ENCODE measurements around the gene CCNI2.

CCNI2 gene

GRCh38 chr5:132750471-132751230 is 3.4 kb downstream of the CCNI2 start:
- DNase-seq = no peak

DNA sequence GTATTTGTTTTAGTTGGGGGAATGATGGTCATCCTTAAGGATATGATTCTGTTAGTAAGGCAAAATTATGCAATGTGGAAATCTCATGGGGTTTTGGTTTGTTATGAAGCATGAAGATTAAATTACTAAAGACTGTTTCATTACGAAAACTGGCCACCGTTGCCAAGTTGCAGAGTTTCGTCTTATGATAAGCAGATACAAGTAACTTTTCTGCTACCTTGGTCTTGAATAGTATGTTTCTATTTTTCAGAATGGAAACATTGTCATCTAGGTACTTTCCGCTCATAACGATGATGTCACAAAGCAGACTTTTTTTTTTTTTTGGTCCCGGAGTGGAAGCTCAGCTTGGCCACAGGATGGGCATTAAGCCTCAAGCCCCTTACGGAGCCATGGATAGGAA is 4.2 kb downstream of the CCNI2 start:
- DNase-seq = no peak

DNA sequence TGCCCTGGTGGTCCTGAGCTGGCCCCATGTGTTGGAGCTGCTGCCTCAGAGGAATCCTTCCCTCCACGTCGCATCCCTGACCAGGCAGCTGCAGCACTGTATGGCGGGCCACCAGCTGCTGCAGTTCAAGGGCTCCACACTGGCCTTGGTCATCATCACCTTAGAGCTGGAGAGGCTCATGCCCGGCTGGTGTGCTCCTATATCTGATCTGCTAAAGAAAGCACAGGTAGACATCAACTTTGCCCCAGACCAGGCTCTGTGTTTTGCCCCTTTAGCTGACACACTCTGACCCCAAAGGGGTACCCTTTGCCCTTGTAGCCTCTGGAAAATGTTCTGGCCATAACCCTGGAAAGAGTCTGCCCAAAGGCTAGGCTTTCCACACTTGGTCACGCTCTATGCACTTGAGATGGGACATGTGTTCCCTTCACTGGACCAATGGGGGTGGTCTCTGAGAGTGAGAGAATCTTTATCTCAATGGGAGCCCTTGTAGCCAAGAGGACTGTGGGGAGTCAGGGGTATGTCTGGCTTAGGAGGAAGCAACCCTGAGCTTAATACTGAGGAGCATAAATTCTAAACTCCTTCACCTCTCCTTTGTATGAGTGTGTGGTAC is 4.8 kb downstream of the CCNI2 start:
- no peak for DNase-seq

DNA sequence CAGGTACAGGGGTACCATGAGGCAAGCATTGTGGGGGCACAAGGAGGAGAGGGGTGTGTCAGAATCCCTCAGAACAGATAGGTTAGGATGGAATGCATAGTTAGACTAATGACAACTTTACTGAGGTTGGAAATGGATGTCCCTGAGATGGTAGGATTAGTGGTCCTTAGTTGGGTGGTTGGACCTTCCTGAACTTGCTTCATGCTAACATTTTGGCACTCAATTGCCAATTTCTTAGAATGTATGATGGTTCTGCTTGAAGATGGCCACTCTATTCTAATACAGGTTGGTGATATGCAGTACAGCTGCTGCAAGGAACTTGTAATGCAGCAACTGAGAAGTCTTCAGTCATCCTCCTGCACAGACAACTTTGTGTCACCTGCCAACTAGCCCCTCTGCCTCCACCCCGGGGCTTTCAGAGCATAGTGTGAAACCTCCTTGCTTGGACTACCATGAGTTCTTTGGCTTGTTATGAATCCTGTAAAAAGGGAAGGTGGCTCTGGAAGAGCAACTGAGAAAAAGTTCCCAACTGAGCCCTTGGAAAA is 5.4 kb downstream of the CCNI2 start:
- DNase-seq = no peak

DNA sequence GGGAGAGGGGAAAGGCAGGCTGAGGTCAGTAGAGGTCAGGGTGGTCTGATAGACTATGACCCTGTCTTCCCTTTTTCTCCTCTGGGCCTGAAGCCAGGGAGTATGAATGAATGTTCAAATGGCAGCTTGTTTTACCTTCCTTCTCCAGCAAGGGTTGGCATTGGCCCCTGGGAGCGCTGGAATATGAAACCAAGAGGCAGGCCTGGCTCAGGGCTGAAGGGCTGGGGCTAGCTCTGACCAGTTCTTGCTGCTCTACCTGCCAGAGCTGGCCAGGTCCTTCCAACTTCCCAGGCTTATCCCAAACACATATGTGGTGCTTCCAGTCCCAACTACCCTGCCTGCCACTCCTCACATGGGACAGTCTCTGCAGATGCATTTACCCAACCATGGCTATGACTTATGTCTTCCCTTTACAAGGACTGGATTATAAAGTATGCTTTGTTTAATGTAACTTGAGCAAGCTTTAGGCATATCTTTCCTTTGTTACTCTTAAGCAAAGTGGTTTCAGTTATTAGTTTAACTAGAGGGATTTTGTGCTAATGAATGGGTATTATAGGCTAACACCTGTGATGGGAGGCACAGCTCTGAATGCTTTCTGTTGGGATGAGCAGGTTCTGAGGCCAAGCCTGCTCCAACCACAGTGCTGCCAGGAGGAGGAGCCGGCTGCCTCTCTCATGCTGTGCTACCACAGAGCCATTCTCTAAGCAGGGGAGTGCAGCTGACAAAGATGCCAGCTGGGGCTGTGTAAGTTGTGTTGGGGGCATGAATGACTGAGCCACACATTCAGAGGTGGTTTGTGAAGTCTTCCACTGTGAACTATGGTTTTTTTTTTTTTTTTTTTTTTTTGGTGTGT is 6.1 kb downstream of the CCNI2 start:
- no peak for DNase-seq

- no peak for DNase-seq
These were observed 6.9 kb downstream of the CCNI2 start for GRCh38 chr5:132754111-132754510.

DNA sequence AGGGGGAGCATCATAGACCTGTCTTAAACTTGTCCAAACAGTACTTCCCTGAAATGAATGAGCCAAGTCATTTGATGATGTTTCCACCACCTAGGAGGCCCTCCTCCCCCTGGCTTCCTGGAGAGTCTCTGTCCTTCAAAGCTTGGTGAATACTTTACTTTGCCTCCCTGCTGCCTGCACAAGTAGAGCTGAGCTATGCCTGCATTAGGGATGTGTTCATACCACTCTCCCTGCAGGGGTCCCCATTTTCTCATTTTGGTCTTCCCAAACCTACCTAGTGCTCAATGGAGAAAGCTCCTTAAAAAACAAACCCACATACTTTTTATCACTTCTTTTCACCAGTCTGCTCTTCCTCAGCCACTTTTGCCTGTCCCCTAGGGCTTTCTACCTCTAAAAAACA is 7.7 kb downstream of the CCNI2 start:
- no peak for DNase-seq

GRCh38 chr5:132756542-132756941 is 9.3 kb downstream of the CCNI2 start:
- DNase-seq = no peak

DNA sequence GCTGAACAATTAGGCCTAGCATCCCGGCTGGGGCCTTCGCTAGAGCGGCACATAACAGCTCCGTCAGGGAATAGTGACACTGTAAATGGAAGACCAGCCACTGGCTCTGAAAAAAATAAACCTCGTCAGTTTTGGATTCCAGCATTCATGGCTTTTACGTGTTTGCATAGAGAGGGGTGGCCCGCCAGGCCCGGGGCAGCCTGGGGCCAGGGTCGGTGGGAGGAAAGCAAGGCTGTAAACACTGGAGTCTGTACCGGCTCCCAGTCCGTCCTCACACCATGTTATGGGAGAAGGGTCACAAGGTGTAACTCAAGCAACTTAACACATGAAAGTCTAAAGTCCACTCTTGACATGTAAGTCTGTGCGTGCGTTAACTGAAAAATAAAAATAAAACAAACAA is 11.2 kb downstream of the CCNI2 start:
- DNase-seq = no peak

DNA sequence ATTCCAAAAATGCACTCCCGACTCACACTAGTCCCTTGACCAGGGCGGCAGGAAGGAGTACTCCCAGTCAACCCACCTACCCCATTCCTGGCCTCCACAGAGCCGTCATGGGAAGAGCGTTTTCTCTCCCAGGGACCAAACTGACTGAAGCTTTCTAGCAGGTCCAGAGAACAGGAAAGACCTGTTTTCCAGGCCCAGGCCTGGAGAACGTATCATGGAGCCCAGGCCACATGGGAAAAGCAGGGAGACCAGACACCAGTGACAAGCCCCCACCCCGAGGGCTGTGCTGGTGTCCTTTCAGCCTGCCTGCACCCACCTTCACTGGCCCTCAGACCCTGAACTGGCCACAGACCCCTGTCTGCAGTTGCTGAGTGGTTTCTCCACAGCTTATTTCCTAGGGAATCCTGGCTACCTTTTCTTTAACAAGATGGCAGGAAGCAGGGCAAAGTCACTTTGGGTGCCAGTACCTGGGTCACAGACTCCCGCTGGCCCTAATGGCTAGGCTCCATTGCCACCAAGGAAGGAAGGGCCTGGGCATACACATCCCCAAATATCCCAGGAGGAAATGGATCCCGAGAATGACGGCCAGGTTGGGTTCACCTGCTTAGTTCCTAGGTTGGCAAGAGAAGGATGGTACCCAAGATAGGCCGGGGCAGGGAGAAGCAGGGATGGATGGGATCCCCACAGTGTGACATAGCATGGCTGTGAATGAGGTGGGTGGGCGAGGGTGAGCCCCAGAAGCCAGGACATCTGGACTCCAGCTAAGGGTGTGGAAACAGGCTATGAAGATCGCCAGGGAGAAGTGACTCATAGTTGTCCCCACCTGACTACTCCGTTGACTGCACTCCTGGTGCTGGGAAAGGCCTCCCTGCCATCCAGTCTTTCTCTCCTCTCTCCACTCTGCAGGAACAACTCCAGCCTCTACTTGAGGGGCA is 12.2 kb downstream of the CCNI2 start:
- DNase-seq = no peak

GRCh38 chr5:132760049-132760420 is 12.8 kb downstream of the CCNI2 start:
- no peak for DNase-seq

DNA sequence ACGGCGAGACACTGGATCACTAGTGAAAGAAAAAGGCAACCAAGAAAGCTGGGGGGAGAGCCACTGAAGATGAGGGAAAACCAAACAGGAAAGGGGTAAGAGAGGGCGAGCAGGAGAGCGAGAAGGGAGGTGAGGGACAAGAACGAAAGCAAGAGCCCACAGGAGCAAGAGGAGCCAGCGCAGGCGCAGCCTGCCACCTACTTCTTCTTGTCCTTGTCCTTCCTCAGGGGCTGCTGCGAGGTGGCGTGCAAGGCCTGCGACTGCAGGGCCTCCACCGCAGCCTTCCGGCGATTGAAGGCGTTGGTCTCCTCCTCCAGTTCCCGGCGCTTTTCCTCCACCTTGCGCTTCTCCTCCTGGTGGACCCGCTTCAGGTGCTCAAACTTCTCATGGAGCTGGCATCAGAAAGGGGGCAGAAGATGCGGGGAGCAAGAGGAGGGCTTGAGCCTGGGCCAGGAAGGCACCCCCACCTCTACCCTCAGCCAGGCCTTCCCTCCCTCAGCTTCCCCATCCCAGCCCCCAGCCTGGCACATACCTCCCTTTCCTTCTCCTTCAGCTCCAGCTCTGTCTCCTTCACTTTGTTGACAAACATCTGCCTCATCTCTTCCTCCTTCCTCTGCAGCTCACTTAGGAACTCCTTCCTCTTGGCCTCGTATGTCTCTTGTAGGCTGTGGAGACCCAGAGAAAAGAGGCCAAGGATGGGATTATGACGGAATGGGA is 13.5 kb downstream of the CCNI2 start:
- no peak for DNase-seq

DNA sequence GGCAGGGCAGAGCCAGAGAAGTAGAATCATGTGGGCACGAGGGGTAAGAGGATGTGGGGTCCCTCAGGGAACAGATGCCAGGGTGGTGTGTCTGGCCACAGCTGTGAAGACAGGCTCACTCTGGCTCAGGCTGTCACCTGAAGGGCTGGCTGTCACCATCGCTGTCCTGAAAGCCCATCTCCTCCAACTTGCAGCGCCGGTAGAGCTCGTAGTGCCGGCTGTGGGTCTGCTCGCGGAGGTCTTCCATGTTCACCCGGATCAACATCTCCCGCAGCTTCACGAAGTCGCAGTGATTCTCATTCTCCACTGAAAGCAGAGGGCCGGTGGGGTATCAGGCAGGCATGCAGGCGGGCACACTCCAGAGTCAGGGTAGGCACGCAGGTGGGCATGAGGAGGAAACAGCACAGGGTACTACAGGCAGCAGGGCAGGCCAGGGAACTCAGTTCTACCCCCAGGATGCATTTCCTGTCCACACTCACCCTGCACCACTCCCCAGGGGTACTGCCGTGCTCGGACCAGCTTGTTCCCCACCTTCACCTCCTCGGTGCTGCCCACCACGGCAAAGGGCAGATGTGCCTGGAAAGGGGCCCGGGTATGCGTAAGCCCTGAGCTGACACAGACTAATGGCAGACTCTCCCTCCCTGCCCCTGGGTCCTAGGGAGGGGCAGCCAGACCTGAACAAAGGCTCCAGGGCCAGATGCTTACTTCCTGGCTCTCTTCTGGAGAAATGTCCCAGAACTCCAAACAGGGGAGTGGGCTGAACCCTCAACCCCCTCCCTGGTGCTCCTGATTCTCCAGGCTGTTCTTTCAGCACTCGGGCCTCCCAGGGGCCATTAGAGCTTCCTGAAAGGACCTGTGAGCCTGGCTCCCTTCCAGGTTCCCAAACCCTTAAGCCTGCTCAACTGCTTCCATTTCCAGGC is 14.4 kb downstream of the CCNI2 start:
- no peak for DNase-seq

- no peak for DNase-seq
These were observed 15.2 kb downstream of the CCNI2 start for GRCh38 chr5:132762246-132763000.

DNA sequence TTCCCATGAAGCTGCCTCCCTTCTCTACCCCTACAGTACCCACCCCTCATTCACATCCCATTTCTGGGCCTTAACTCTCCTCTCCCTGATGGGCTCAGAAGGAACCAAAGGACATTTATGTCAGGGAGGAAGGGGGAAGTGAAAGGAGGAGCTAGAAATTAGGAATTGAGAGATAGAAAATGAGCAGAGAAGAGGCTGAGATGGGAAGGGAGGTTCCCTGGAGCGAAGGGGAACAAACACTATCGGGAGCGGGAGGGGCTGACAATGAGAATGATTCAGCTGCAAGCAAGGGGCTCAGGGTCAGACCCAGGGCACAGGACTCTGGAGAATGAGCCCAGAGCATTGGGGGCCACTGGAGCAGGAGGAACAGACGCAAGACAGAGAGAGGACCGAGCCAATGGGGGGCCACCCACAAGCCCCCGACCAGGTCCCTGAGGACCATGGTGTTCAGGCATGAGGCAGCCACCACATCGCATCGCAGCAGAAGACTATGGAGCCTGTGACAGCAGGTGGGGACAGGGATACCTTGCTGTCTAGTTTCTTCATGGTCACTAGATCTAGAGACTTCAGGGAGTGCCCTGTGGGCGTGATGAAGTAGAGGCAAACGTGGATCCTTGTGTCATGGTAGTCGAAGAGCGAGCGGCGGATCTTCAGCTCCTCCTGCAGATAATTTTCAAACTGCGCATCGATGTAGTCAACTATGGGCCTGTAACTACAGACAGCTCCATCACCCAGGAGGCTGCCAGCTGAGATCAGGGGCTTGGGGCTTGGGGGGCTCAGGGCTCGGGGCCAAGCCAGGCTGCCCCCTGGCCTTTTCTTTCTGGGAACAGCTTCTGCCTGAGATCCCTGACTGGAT is 16.2 kb downstream of the CCNI2 start:
- DNase-seq = no peak

DNA sequence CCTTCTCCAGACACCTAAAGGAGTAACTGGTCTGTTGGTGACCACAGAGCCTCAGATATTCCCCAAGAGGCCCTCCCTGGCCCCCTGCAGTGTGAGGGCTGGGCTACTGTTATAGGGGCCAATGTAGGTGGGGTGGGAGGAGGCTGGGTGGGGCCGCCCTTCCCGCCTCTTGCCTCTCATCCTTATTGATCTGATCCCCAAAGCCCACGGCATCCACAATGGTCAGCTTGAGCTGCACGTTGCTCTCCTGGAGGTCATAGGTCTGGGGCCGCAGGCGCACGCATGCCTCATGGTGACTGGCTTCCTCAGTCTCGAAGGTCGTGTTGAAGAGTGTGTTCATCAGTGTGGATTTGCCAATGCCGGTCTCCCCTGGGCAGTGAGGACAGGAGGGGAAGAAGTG is 16.8 kb downstream of the CCNI2 start:
- no peak for DNase-seq

GRCh38 chr5:132764671-132765238 is 17.5 kb downstream of the CCNI2 start:
- DNase-seq = no peak

- DNase-seq = no peak
These were observed 18.2 kb downstream of the CCNI2 start for GRCh38 chr5:132765311-132766019.

Measured in GOT3 (cell line).